RWPE2 (cell line): ENCODE measurements around the gene PGAP2.
A peak's percentile ranks its signal among the peaks of the same experiment; 100 is the strongest.

Experiments
- ATAC-seq: fragments of 200-7000 bp; cut with Tn5 transposase; 3 replicates; pipeline ENCODE4 v1.9.1; 2021; ENCODE audit warnings: low read depth
- DNase-seq: peaks from one replicate; pipeline ENCODE4 v3.0.0-alpha.2; 2020; ENCODE audit warnings: low spot score
- H3K27ac ChIP-seq: fragments of 450-650 bp; 2 replicates; pipeline ENCODE4 v1.5.1; 2017; ENCODE audit warnings: mild to moderate bottlenecking; ENCODE audit not compliant: poor library complexity, severe bottlenecking
- H3K27me3 ChIP-seq: fragments of 250-450 bp; sonication (Bioruptor Pico); 2 replicates; pipeline ENCODE4 v1.5.1; 2021; ENCODE audit warnings: mild to moderate bottlenecking, moderate library complexity; ENCODE audit not compliant: insufficient read depth, poor library complexity, severe bottlenecking
- H3K36me3 ChIP-seq: fragments of 250-450 bp; sonication (Bioruptor Pico); 2 replicates; pipeline ENCODE4 v1.5.1; 2020; ENCODE audit warnings: low read depth, mild to moderate bottlenecking, moderate library complexity
- H3K4me1 ChIP-seq: fragments of 250-450 bp; sonication (Bioruptor Pico); 2 replicates; pipeline ENCODE4 v1.5.1; 2021; ENCODE audit warnings: mild to moderate bottlenecking, moderate library complexity; ENCODE audit not compliant: insufficient read depth, poor library complexity, severe bottlenecking
- H3K4me3 ChIP-seq: fragments of 250-450 bp; sonication (Bioruptor Pico); 2 replicates; pipeline ENCODE4 v1.5.1; 2021; ENCODE audit warnings: mild to moderate bottlenecking, moderate library complexity; ENCODE audit not compliant: severe bottlenecking
- H3K9me3 ChIP-seq: fragments of 250-450 bp; sonication (Bioruptor Pico); 2 replicates; pipeline ENCODE4 v1.5.1; 2021; ENCODE audit warnings: mild to moderate bottlenecking, moderate library complexity; ENCODE audit not compliant: severe bottlenecking
- TF ChIP-seq, protein P1 (sequence below): fragments of 450-650 bp; IDR thresholded peaks from one replicate; pipeline ENCODE4 v1.5.1; 2017; ENCODE audit warnings: mild to moderate bottlenecking, moderate library complexity; ENCODE audit not compliant: poor library complexity, severe bottlenecking

Gene PGAP2

DNA sequence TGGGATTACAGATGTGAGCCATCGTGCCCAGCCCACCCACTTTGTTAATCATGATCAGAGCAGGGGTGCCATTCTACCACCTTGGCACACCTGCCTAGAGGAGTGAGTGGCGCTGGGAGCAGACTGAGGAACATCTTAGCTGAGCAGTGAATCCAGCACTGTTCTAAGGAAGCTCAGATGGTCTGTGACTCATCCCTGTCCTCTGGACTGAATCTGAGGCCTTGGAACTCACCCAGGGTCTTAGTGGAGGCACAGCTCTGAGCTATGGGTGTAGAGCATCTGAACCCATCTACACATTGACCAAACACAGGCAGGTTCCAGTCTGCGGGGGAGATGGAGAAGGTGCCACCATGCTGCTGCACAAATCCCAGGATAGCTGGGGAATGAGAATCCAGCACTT is 14.9 kb downstream of the PGAP2 start:
- H3K9me3 ChIP-seq: no peaks in the 10 kb centered on the region
- H3K36me3 ChIP-seq: peaks cover 9% of the 10 kb centered on the region; the same call in 1 of the 2 replicates
- H3K27ac ChIP-seq: no peak overlapping the region
- DNase-seq (no peak), ATAC-seq (peak; percentile 49)
- no peaks in the 10 kb centered on the region for H3K27me3 ChIP-seq
- no peak overlapping the region for H3K4me3 ChIP-seq
- no peaks in the 10 kb centered on the region for H3K4me1 ChIP-seq
- TF ChIP-seq, protein P1, sequence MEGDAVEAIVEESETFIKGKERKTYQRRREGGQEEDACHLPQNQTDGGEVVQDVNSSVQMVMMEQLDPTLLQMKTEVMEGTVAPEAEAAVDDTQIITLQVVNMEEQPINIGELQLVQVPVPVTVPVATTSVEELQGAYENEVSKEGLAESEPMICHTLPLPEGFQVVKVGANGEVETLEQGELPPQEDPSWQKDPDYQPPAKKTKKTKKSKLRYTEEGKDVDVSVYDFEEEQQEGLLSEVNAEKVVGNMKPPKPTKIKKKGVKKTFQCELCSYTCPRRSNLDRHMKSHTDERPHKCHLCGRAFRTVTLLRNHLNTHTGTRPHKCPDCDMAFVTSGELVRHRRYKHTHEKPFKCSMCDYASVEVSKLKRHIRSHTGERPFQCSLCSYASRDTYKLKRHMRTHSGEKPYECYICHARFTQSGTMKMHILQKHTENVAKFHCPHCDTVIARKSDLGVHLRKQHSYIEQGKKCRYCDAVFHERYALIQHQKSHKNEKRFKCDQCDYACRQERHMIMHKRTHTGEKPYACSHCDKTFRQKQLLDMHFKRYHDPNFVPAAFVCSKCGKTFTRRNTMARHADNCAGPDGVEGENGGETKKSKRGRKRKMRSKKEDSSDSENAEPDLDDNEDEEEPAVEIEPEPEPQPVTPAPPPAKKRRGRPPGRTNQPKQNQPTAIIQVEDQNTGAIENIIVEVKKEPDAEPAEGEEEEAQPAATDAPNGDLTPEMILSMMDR: no peak

DNA sequence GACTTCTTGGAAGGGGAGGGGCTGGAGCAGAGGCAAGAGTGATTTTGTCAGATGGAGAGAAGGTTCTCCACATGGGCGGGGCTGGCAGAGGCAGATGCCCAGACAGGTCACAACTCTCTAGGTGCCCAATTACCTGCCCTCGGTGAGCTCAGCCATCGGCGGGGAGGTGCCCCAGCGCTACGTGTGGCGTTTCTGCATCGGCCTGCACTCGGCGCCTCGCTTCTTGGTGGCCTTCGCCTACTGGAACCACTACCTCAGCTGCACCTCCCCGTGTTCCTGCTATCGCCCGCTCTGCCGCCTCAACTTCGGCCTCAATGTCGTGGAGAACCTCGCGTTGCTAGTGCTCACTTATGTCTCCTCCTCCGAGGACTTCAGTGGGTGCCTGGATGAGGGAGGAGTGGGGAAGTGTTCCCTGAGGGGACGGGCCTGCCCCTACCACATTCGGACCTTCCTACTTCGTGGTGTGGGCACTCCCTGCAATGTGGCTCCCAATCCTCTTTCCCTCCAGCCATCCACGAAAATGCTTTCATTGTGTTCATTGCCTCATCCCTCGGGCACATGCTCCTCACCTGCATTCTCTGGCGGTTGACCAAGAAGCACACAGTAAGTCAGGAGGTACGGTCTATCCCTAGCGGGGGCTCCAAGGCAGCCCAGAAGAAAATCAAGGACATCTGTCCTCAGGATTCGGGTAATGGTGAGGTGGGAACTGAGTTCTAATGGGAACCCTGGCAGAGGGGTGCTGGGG is 15.6 kb downstream of the PGAP2 start:
- TF ChIP-seq, protein P1: no peak
- Histone ChIP-seq H3K4me3 (no peak overlapping the region), H3K9me3 (no peaks in the 10 kb centered on the region), H3K27me3 (no peaks in the 10 kb centered on the region), H3K4me1 (no peaks in the 10 kb centered on the region), H3K27ac (no peak overlapping the region), H3K36me3 (peaks cover 9% of the 10 kb centered on the region)
- ATAC-seq: no peak
- DNase-seq: no peak

DNA sequence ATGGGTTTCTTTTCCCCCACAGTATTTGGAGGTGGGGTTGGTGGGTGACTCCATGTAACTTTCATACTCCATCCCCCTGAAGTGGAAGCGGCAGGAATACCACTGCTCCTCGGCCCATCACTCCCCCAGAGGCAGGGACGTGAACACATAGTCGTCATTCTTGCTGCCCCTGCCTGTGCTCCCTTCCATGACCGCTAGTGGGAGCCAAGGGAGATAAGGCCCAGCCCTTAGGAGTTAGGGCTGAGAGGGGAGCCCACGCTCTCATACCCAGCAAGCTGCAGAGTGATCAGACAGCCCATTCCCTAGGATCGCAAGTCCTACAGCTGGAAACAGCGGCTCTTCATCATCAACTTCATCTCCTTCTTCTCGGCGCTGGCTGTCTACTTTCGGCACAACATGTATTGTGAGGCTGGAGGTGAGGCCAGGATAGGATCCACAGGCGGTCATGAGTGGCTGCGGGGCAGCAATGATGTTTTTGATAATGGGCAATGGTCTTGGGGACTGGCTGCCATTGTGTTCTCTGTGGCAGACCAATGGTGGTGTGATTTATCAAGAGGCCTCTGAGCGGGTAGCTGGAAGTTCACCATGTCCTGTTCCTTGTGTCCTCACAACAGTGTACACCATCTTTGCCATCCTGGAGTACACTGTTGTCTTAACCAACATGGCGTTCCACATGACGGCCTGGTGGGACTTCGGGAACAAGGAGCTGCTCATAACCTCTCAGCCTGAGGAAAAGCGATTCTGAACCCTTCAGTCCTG is 16.5 kb downstream of the PGAP2 start:
- Histone ChIP-seq H3K27ac (no peak overlapping the region), H3K4me3 (no peak overlapping the region), H3K27me3 (no peaks in the 10 kb centered on the region), H3K4me1 (no peaks in the 10 kb centered on the region), H3K9me3 (no peaks in the 10 kb centered on the region), H3K36me3 (peaks cover 15% of the 10 kb centered on the region)
- peak; percentile 44 for ATAC-seq
- DNase-seq: no peak
- TF ChIP-seq, protein P1: peak; percentile 57

DNA sequence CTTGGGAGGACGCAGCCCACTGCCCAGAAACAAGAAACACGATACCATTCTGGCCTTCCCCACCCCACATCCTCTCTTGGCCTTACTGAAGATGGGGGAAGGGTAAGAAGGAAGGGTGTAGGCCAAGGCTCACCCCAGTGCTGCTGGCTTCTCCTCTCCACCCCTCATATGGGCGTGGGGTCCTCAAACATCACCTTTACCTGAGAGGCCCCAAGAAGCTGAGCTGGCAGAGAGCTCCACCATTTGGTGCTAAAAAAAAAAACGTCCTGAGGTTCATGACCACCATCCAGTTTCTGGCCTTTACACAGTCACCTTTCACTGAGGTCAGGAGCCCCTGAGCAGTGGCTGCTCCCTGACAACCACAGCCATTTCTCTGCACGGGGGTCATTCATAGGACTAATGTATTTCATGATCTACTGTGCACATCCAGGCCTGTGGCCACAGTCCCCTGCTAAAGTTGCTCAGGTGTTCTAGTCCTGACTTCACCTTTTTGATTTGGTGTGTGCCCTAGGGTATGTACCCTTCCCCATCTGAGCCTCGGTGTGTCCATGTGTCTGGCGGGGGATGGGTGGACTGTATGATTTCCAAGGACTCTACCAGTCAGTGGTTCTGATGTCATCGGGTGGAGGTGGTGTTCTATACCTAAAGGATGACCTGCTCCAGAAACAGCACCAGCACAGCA is 17.3 kb downstream of the PGAP2 start:
- H3K36me3 ChIP-seq: peaks cover 22% of the 10 kb centered on the region
- H3K27me3 ChIP-seq: no peaks in the 10 kb centered on the region
- H3K9me3 ChIP-seq: no peaks in the 10 kb centered on the region
- H3K27ac ChIP-seq: no peak overlapping the region
- no peaks in the 10 kb centered on the region for H3K4me1 ChIP-seq
- TF ChIP-seq, protein P1: no peak
- ATAC-seq (no peak), DNase-seq (no peak)
- H3K4me3 ChIP-seq: no peak overlapping the region
